ENCODE measurements around the gene DLGAP1.

Gene DLGAP1

DNA sequence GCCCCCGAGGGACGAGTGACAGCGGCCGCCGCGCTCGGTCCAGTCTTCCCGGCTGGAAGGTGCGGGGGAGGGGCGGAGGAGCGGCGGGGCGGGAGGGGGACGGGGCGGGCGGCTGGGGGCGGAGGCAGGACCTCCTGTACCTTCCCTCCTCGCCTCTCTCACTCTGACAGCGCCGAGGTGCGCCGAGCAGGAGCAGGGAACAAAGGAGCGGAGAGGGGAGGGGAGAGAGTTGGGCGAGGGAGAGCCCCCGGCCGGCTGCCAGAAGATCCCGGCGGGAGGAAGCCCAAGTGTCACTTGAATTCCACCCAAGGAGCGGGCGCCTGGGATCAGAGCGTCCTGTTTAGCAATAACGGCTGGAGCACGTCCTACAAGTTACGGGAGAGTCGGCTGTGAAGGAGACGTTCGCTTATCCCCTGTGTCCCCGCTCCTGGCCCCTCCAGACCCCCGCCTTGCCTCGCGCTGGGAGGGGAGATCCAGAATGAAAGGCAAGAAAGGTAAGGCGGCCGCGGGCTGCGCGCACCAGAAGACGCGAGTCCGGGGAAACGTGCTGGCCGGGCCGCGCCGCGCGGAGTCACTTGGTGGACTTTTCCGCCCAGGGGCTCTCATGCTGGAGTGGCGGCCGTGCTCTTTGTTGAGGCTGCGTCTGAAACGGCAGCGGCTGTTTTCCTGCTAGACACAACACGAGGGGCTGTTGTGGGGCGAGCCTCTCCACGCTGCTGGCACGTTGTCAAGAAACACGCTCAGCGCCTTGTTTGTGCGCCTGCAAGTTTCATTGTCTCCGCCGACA is 1004.9 kb downstream of the DLGAP1 start, which contains the start of gene TGIF1:
Gene TGIF1, plus strand, starts transcription at position 161 of the 787 bp plus-strand sequence. Its CDS starts 318 bp downstream, at position 479.
- DNase-seq (ENCODE audit: low read depth) = no peak

DNA sequence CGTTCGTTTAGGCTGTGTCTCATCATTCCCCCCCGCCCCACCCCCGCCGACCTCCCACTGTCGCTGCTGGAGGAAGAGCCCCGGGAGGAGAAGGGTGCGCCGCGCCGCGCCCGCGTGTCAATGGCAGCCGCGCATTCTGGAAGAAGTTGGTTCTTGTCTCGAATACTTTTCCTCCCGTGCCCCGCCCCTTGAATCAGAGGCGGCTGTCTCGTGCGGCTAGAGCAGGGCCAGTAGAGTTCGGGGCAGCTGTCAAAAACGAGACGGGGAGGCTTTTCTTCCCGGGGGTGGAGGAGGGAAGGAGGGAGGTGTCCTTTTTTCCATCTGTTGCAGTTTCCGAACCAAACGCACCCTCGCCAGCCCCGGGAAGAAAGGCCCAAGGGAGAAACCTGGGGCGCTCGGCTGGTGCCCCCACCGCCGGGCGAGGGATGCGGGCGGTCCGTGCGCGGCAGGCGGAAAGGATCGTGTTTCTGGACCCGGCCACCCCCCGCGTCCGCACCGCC is 1005.5 kb downstream of the DLGAP1 start:
- no peak for DNase-seq (ENCODE audit: low read depth)

DNA sequence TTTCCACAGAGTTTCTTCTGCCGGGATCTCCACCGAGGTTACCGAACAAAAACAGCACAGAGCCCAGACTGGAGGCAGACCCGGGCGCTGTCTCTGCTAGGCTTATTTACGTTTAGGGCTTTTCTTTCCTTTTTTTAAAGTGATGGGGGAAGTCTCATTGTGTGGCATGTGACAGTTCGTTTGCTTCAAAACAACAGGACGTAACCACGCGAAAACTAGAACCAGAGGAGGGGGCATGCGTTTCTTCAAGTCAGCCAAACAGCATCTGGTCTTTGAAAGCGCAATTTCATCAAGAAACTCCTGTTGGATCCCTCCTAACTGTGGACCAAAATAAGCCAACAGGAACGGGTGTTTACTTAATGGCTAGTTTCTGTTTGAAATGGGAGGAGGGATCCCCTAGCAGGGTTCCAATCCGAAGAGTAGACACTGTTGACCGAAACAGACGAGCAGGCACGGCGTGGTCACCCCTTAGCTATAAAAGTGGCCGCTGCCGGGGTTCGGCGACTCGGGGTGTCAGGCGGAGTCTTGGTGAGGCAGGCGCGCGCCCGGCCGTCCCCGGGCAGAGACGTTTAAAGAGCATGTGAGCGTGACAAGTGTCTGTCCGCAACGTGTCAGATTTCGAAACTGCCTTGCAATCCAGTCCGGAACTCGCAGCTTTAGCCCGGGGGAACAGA is 1006.1 kb downstream of the DLGAP1 start:
- DNase-seq (ENCODE audit: low read depth) = no peak

DNA sequence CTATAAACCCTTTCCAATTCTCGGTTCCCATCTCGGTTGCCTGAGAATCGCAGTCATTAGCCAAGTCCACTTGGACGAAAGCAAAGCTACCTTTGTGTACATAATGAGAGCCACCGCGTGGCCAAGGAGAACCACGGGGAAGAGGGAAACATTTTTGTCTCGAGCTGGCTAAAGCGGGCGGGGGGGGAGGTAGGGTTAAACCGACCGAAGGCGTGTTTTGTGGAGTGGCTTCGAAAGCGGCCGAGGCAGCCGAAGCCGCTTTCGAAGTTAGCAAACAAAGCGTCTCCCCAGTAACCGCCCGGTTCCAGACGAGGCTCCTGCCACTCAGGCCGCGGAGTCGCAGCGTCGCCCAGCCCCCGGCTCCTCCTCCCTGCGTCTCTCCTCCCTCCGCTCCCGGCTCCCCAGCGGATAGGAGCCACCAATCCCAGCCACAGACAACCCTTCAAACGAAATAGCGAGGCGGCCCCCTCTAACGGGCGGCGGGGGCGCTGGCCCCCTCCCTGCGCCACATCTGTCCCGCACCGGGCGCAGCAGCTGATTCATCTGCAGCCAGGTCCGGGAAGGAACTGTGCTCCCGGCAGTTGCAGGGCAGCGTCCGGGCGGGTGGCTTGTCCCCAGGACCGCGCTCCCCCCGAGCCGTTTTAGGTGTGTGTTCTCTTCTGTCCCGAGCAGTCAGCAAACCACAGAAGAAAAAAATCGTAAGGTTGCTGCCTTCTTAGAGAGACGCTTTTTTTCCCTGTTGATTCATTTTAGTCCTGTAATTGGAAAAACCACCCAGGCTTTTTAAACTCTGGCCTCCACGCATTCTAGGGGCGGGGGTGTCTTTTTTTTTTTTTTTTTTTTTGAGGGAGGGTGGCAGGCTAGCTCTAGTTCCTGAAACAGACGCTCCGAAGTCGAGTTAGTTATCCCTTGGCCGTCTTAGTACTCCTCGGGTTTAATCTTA is 1006.9 kb downstream of the DLGAP1 start:
- no peak for DNase-seq (ENCODE audit: low read depth)

DNA sequence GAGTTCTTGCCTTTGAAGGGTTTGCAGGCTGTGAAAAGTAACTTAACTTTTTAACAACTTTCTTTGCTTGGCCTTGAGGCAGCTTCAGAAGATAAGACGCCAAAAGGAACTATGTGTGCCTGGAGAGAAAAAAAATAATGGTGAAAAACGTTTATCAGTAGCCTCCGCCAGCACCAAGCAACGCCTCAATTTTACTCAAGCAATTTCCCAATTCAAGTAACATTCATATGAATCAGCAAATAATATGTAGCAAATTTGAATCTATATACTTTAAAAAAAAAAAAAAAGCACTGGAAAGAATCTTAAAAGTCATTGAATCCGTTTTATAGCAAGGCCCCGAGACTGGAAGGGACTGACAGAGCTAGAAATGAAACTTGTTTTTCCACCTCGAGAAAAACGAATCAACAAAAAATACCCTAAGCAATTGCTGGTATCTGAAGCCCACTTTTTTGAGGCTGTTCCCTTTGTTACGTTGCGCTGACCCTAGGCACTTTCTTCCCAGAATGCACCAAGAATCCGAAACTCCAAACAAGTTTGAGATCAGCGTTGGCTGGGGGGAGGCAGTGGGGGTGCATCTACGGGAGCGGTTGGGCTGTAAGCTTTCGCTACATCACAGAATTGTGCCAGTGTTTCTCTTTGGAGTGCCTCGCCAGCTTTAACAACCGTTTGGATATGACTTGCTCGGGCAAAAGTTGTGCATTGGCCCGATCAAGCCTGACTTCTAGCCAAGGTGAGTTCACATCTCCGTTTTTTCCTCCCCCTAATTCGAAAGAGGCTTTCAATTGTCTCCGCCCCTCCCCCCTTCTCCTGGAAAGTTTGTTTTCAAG is 1007.8 kb downstream of the DLGAP1 start:
- no peak for DNase-seq (ENCODE audit: low read depth)
